K562 (cell line): ENCODE data around the gene INSR. TPM values are rescaled to one million over a fixed set of nuclear protein-coding genes. Genes with fewer than 3 reads are reported as not detected.

Source experiments
- ATAC-seq: fragments of 200-7000 bp; cut with Tn5 transposase; 3 replicates; pipeline ENCODE4 v1.9.1; 2020; ENCODE audit warnings: moderate library complexity
- BruUV-seq: library from RNA; stranded (reverse); fragments of 400-500 nt; replicated peaks from 2 replicates; lab custom pipeline; 2021; lab: Mats Ljungman, UMichigan
- CTCF ChIA-PET: fragments of 300-600 bp; formaldehyde crosslinking; extraction: SDS; loops from one replicate; lab custom pipeline; 2021; ENCODE audit warnings: low intra/inter-chr PET ratio; lab: Yijun Ruan, JAX
- POLR2A ChIA-PET: fragments of 300-600, 350-650 bp; sonication (Branson Sonifier 250); formaldehyde crosslinking; extraction: SDS; loops from one replicate; lab custom pipeline; 2021; ENCODE audit warnings: antibody characterized with exemption, inconsistent platforms; lab: Yijun Ruan, JAX
- DNase-seq, 4 experiments: peaks; one replicate each; pipeline versions ENCODE4 v3.0.0 to v3.0.0-alpha.2; 2011 to 2018; ENCODE audit warnings: low spot score in 3 of 4, mixed read lengths in 3 of 4; ENCODE audit errors: extremely low read depth in 1 of 4
- FAIRE-seq: peaks from 2 replicates; lab custom pipeline; 2011; peaks lifted over from hg19 to GRCh38; lab: Jason Lieb, UNC
- H2AFZ ChIP-seq: 2 replicates; pipeline ENCODE4 v1.6.0; 2011; ENCODE audit warnings: low read depth, low read length, control low read depth, inconsistent platforms
- H3K27ac ChIP-seq: fragments of 200-600 bp; 3 replicates; pipeline ENCODE4 v1.8.0; 2011; ENCODE audit warnings: low read depth, mild to moderate bottlenecking, control low read depth, inconsistent platforms, low read length, moderate library complexity, mixed read lengths; ENCODE audit errors: extremely low read depth
- H3K27me3 ChIP-seq, 2 experiments: fragments of 300-600 bp in 1 of 2; 2 replicates in 1 of 2; 3 replicates in 1 of 2; pipeline versions ENCODE4 v1.6.0 to v1.8.0; 2011; ENCODE audit warnings: inconsistent platforms in 2 of 2, low read length in 2 of 2, mild to moderate bottlenecking in 1 of 2, mixed read lengths in 1 of 2, moderate library complexity in 1 of 2; ENCODE audit not compliant: control insufficient read depth in 2 of 2, insufficient read depth in 2 of 2
- H3K36me3 ChIP-seq: fragments of 300-600 bp; 3 replicates; pipeline ENCODE4 v1.8.0; 2011; ENCODE audit warnings: mild to moderate bottlenecking, low read length, inconsistent platforms; ENCODE audit not compliant: control insufficient read depth, insufficient read depth
- H3K4me1 ChIP-seq, 2 experiments: fragments of 200-600 bp in 1 of 2; replicated peaks in 1 of 2; 2 replicates in 1 of 2; 3 replicates in 1 of 2; pipeline versions ENCODE4 v1.5.1 to v1.8.0; 2011; ENCODE audit warnings: inconsistent platforms in 2 of 2, low read length in 2 of 2, mild to moderate bottlenecking in 1 of 2, mixed read lengths in 1 of 2, moderate library complexity in 1 of 2; ENCODE audit not compliant: control insufficient read depth in 2 of 2, insufficient read depth in 2 of 2
- H3K4me2 ChIP-seq: 2 replicates; pipeline ENCODE4 v1.6.1; 2011; ENCODE audit warnings: low read length, control low read depth, inconsistent platforms, mixed read lengths; ENCODE audit not compliant: insufficient read depth
- H3K4me3 ChIP-seq: fragments of 200-600 bp; sonication (generic), shearing (Covaris generic); 2 replicates; pipeline ENCODE4 v1.5.1; 2016; ENCODE audit warnings: control low read depth, inconsistent platforms
- H3K79me2 ChIP-seq: fragments of 200-600 bp; 3 replicates; pipeline ENCODE4 v1.8.0; 2011; ENCODE audit warnings: low read length, inconsistent platforms; ENCODE audit not compliant: control insufficient read depth, insufficient read depth
- H3K9ac ChIP-seq, 2 experiments: 2 replicates each; pipeline versions ENCODE4 v1.6.0 to v1.6.1; 2011; ENCODE audit warnings: low read depth in 2 of 2, low read length in 2 of 2, control low read depth in 1 of 2, inconsistent platforms in 1 of 2, mild to moderate bottlenecking in 1 of 2, mixed read lengths in 1 of 2; ENCODE audit not compliant: insufficient read depth in 1 of 2
- H3K9me1 ChIP-seq: one replicate; pipeline ENCODE4 v1.6.0; 2011; ENCODE audit warnings: inconsistent platforms, mild to moderate bottlenecking, low read length, moderate library complexity; ENCODE audit not compliant: control insufficient read depth, insufficient read depth
- H3K9me3 ChIP-seq: replicated peaks from 2 replicates; pipeline ENCODE4 v1.5.1; 2011; ENCODE audit warnings: low read depth, low read length, inconsistent platforms; ENCODE audit not compliant: control insufficient read depth, insufficient read depth
- H4K20me1 ChIP-seq: replicated peaks from 2 replicates; pipeline ENCODE4 v1.6.1; 2011; ENCODE audit warnings: low read length, inconsistent platforms, mixed read lengths; ENCODE audit not compliant: control insufficient read depth, insufficient read depth
- CBX1 ChIP-seq: sonication (generic); IDR thresholded peaks from 2 replicates; pipeline ENCODE4 v1.6.1; 2016; ENCODE audit warnings: antibody characterized with exemption, low read depth, mild to moderate bottlenecking
- CBX5 ChIP-seq: IDR thresholded peaks from 2 replicates; pipeline ENCODE4 v1.6.1; 2014; ENCODE audit warnings: low read depth, borderline replicate concordance
- CEBPG ChIP-seq, 3 experiments: fragments of 200-800 bp in 1 of 3; sonication (Bioruptor generic) in 1 of 3; sonication (generic) in 1 of 3; formaldehyde crosslinking in 1 of 3; IDR thresholded peaks in 2 of 3; conservative IDR thresholded peaks in 1 of 3; 2 replicates each; pipeline versions ENCODE4 v1.6.1 to v1.8.0; 2016 to 2022; ENCODE audit warnings: missing compliant biosample characterization in 2 of 3, missing genetic modification characterization in 2 of 3, mild to moderate bottlenecking in 1 of 3, missing genetic modification reagents in 1 of 3
- DMBX1 ChIP-seq: fragments of 250-450 bp; sonication (Bioruptor Pico); IDR thresholded peaks from 2 replicates; pipeline ENCODE4 v1.8.0; 2022; ENCODE audit warnings: inconsistent platforms, mild to moderate bottlenecking, moderate library complexity, borderline replicate concordance
- GATA2 ChIP-seq: sonication (generic); formaldehyde crosslinking; IDR thresholded peaks from 2 replicates; pipeline ENCODE4 v1.4.0; 2020; ENCODE audit warnings: mild to moderate bottlenecking, missing genetic modification reagents
- JUND ChIP-seq, 2 experiments: IDR thresholded peaks; 2 replicates in 1 of 2; 3 replicates in 1 of 2; pipeline ENCODE4 v1.6.1; 2011; ENCODE audit warnings: borderline replicate concordance in 2 of 2, low read depth in 2 of 2, low read length in 2 of 2, improper control_type of control experiment in 1 of 2, missing biosample characterization in 1 of 2, missing genetic modification characterization in 1 of 2, missing genetic modification reagents in 1 of 2
- KAT2B ChIP-seq: IDR thresholded peaks from one replicate; pipeline ENCODE4 v1.6.1; 2012; ENCODE audit warnings: low read depth, mild to moderate bottlenecking, control low read depth, inconsistent platforms, low read length, moderate library complexity
- MEF2D ChIP-seq: conservative IDR thresholded peaks from 2 replicates; pipeline ENCODE4 v1.6.1; 2016; ENCODE audit warnings: low read depth, missing genetic modification characterization, missing compliant biosample characterization
- POLR2H ChIP-seq: IDR thresholded peaks from 2 replicates; pipeline ENCODE4 v1.6.1; 2016; ENCODE audit warnings: missing genetic modification characterization, low read depth, mild to moderate bottlenecking, control low read depth, missing compliant biosample characterization, moderate library complexity
- TEAD4 ChIP-seq, 2 experiments: sonication (generic) in 1 of 2; formaldehyde crosslinking in 1 of 2; IDR thresholded peaks; 2 replicates each; pipeline versions ENCODE4 v1.6.1 to v1.8.0; 2012 to 2022; ENCODE audit warnings: borderline replicate concordance in 1 of 2, inconsistent platforms in 1 of 2, low read length in 1 of 2, mild to moderate bottlenecking in 1 of 2, missing genetic modification reagents in 1 of 2
- TRIM28 ChIP-seq: fragments of 450-650 bp; IDR thresholded peaks from 2 replicates; pipeline ENCODE4 v1.6.1; 2017
- ZFP1 ChIP-seq: fragments of 450-650 bp; formaldehyde crosslinking; IDR thresholded peaks from 2 replicates; pipeline ENCODE4 v1.4.0; 2020; ENCODE audit warnings: mild to moderate bottlenecking, mixed read lengths
- ZNF586 ChIP-seq: fragments of 450-650 bp; formaldehyde crosslinking; conservative IDR thresholded peaks from 2 replicates; pipeline ENCODE4 v1.4.0; 2020; ENCODE audit warnings: mild to moderate bottlenecking, moderate library complexity
- WGBS: fragments of 100-300 bp; shearing (Covaris generic); methylation state at CpG from one replicate; pipeline ENCODE4 v1.1.6; 2016; ENCODE audit warnings: low coverage, mixed read lengths; ENCODE audit not compliant: insufficient coverage; ENCODE audit errors: missing lambda C conversion rate; 5-methylcytosine and 5-hydroxymethylcytosine counted together
- in situ Hi-C: fragments of 300-500 bp; cut with MboI; formaldehyde crosslinking; loops from 4 replicates; pipeline ENCODE4 v1.15.0; 2018; ENCODE audit warnings: inconsistent platforms, mixed read lengths
- intact Hi-C: fragments of 100-400 bp; cut with micrococcal nuclease; formaldehyde crosslinking; loops from 2 replicates; pipeline ENCODE4 v1.14.2; 2022
- polyA plus RNA-seq, 8 experiments: library from polyadenylated mRNA; depleted of rRNA in 4 of 8; stranded (reverse) in 5 of 8; unstranded in 3 of 8; fragments of >200 nt; fragmentation: Nextera tagmentation in 2 of 8; fragmentation: Illumina TruSeq in 1 of 8; extraction: Ambion mirVana in 2 of 8; extraction: Trizol in 1 of 8; gene quantifications; 2 replicates each; pipeline versions ENCODE4 v1.2.1 to v1.2.3, GENCODE V29; 2011 to 2014; ENCODE audit warnings: inconsistent platforms in 1 of 8, missing spikeins in 1 of 8
- total RNA-seq, 7 experiments: library from RNA; depleted of rRNA in 6 of 7; stranded (reverse); fragments of >200 nt in 6 of 7; fragmentation: Illumina TruSeq in 2 of 7; extraction: Trizol in 2 of 7; gene quantifications; 2 replicates each; pipeline versions ENCODE4 v1.2.1 to v1.2.3, GENCODE V29; 2011 to 2021; ENCODE audit warnings: low replicate concordance in 1 of 7
- TF ChIP-seq, protein P1 (sequence below): sonication (generic); formaldehyde crosslinking; IDR thresholded peaks from 2 replicates; pipeline ENCODE4 v1.8.1; 2023; ENCODE audit warnings: mild to moderate bottlenecking, missing genetic modification reagents
- TF ChIP-seq, protein P2 (sequence below): sonication (generic); formaldehyde crosslinking; IDR thresholded peaks from 2 replicates; pipeline ENCODE4 v1.4.0; 2020; ENCODE audit warnings: mild to moderate bottlenecking, missing genetic modification reagents
- TF ChIP-seq, protein P3 (sequence below), 2 experiments: fragments of 250-450 bp in 1 of 2; fragments of 450-650 bp in 1 of 2; sonication (Bioruptor Pico) in 1 of 2; IDR thresholded peaks; 2 replicates each; pipeline versions ENCODE4 v1.6.1 to v1.8.0; 2016 to 2021; ENCODE audit warnings: mild to moderate bottlenecking in 2 of 2, moderate library complexity in 2 of 2, missing compliant biosample characterization in 1 of 2, missing genetic modification characterization in 1 of 2

The INSR gene
- total and polyA plus RNA-seq, 9 of the 15 experiments (the other 6 are each of a cell fraction or from before 2014, with no cell fraction given): 0.04 to 0.88 (median 0.41) TPM

DNA sequence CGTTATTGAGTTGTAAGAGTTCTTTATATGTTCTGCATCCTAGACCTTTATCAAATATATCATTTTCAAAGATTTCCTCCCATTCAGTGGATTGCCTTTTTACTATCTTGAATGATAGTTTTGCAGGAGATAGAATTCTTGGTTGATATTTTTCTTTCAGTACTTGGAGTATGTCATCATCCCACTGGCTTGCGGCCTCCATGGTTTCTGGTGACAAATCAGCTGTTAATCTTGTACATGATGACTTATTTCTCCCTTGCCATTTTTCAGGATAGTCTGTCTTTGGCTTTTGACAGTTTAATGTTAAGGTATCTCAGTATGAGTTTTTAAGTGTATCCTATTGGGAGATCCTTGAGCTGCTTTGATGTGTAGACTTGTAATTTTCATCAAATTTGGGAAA is 216.2 kb downstream of the INSR start:
- Histone ChIP-seq H3K4me2 (no peak overlapping the region), H4K20me1 (no peaks in the 10 kb centered on the region), H3K4me3 (no peak overlapping the region), H3K4me1 (no peaks in the 10 kb centered on the region), H3K9me1 (no peaks in the 10 kb centered on the region), H3K79me2 (no peaks in the 10 kb centered on the region), H3K9me3 (peaks cover 37% of the 10 kb centered on the region), H2AFZ (no peak overlapping the region), H3K9ac (no peak overlapping the region), H3K36me3 (peaks cover 92% of the 10 kb centered on the region), H3K27ac (no peak overlapping the region), H3K27me3 (no peaks in the 10 kb centered on the region)
- no peak for FAIRE-seq
- ChIA-PET CTCF (no interaction called here), POLR2A (interaction anchor here (1.3 kb wide), 1 partner anchor 9 kb away, joined by 6 read pairs; the partner anchor contains the start of gene ZNF557)
- no TSS peak for BruUV-seq
- no peak for DNase-seq
- WGBS: 100% methylated on average over 2 of the region's 2 CpGs
- in situ Hi-C loops (no loop called here), intact Hi-C loops (no loop called here)
- no peak for ATAC-seq
- TF ChIP-seq CBX1 (0 out of 2 replicates have a peak, but pooled peaks have one; percentile 27), GATA2 (CRISPR knock-in tag) (no peak), JUND (IDR thresholded peaks at IDR 0.05; ENCODE audit: borderline replicate concordance, low read depth, low read length) (peak; percentile 45; the same call in 1 of the 2 replicates), JUND (tag; IDR thresholded peaks at IDR 0.05; ENCODE audit: borderline replicate concordance, low read depth, low read length) (peak; percentile 31; the same call in 1 of the 3 replicates), MEF2D (tag) (no peak), ZFP1 (peak; percentile 47; the same call in 1 of the 2 replicates), TEAD4 (IDR thresholded peaks at IDR 0.05; ENCODE audit: low read length) (no peak), TEAD4 (CRISPR knock-in tag; IDR thresholded peaks at IDR 0.05; ENCODE audit: borderline replicate concordance) (no peak), CEBPG (CRISPR knock-in tag; IDR thresholded peaks at IDR 0.05) (no peak), CEBPG (tag; conservative IDR thresholded peaks at IDR 0.05 in 1 of 2, IDR thresholded peaks at IDR 0.05 in 1 of 2) (0 out of 4 replicates have a peak, but pooled peaks of 1 of the 2 experiments have one; percentile 20), DMBX1 (CRISPR knock-in tag) (no peak), TRIM28 (peak; percentile 89), POLR2H (tag) (no peak), ZNF586 (CRISPR knock-in tag) (no peak), CBX5 (peak; percentile 90; the same call in 1 of the 2 replicates), KAT2B (no peak)
- TF ChIP-seq, protein P1, sequence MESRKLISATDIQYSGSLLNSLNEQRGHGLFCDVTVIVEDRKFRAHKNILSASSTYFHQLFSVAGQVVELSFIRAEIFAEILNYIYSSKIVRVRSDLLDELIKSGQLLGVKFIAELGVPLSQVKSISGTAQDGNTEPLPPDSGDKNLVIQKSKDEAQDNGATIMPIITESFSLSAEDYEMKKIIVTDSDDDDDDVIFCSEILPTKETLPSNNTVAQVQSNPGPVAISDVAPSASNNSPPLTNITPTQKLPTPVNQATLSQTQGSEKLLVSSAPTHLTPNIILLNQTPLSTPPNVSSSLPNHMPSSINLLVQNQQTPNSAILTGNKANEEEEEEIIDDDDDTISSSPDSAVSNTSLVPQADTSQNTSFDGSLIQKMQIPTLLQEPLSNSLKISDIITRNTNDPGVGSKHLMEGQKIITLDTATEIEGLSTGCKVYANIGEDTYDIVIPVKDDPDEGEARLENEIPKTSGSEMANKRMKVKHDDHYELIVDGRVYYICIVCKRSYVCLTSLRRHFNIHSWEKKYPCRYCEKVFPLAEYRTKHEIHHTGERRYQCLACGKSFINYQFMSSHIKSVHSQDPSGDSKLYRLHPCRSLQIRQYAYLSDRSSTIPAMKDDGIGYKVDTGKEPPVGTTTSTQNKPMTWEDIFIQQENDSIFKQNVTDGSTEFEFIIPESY (CRISPR knock-in tag): peak; percentile 100
- TF ChIP-seq, protein P2, sequence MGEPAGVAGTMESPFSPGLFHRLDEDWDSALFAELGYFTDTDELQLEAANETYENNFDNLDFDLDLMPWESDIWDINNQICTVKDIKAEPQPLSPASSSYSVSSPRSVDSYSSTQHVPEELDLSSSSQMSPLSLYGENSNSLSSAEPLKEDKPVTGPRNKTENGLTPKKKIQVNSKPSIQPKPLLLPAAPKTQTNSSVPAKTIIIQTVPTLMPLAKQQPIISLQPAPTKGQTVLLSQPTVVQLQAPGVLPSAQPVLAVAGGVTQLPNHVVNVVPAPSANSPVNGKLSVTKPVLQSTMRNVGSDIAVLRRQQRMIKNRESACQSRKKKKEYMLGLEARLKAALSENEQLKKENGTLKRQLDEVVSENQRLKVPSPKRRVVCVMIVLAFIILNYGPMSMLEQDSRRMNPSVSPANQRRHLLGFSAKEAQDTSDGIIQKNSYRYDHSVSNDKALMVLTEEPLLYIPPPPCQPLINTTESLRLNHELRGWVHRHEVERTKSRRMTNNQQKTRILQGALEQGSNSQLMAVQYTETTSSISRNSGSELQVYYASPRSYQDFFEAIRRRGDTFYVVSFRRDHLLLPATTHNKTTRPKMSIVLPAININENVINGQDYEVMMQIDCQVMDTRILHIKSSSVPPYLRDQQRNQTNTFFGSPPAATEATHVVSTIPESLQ (CRISPR knock-in tag): no peak
- TF ChIP-seq, protein P3, sequence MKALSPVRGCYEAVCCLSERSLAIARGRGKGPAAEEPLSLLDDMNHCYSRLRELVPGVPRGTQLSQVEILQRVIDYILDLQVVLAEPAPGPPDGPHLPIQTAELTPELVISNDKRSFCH (CRISPR knock-in tag; IDR thresholded peaks at IDR 0.05): no peak
- TF ChIP-seq, protein P3 (tag; IDR thresholded peaks at IDR 0.05): no peak
